GM06990 (cell line): ENCODE measurements around the gene CSNK2A3.
"Not testable (repeated sequence)": the region's sequence is repeated elsewhere in the genome, so short reads cannot be mapped to it uniquely, and the experiment has no call there.

Source experiments
- DNase-seq: peaks from one replicate; pipeline ENCODE4 v3.0.0-alpha.2; 2011; ENCODE audit not compliant: insufficient read length; ENCODE audit errors: extremely low read depth
- H3K27me3 ChIP-seq: replicated peaks from 2 replicates; pipeline ENCODE4 v1.6.0; 2011; ENCODE audit warnings: low read length; ENCODE audit not compliant: control insufficient read depth, insufficient read depth
- H3K36me3 ChIP-seq: 2 replicates; pipeline ENCODE4 v1.5.1; 2011; ENCODE audit warnings: low read length; ENCODE audit not compliant: control insufficient read depth, insufficient read depth
- H3K4me3 ChIP-seq: replicated peaks from 2 replicates; pipeline ENCODE4 v1.5.1; 2011; ENCODE audit warnings: low read depth, mild to moderate bottlenecking, control low read depth, low read length
- CTCF ChIP-seq: IDR thresholded peaks from 2 replicates; pipeline ENCODE4 v1.5.1; 2011; ENCODE audit warnings: low read length, control low read depth, mild to moderate bottlenecking, inconsistent platforms; ENCODE audit not compliant: insufficient read depth, poor library complexity, severe bottlenecking

CSNK2A3 gene

GRCh38 chr11:11352878-11353277 lies at the start of gene CSNK2A3:
CSNK2A3 (minus strand) TSS chr11:11353250; CDS start chr11:11353119, 131 bp downstream.
- not testable (repeated sequence) for DNase-seq, H3K4me3 ChIP-seq, H3K27me3 ChIP-seq, H3K36me3 ChIP-seq

- DNase-seq: no peak
- no peak for TF ChIP-seq CTCF
- Histone ChIP-seq H3K36me3 (no peaks in the 10 kb centered on the region), H3K27me3 (no peaks in the 10 kb centered on the region), H3K4me3 (no peak overlapping the region)
Measured at GRCh38 chr11:11401960-11402535, 49.0 kb upstream of the CSNK2A3 start.

- TF ChIP-seq CTCF: peak; percentile 46
- Histone ChIP-seq H3K4me3 (no peak overlapping the region), H3K36me3 (no peaks in the 10 kb centered on the region), H3K27me3 (no peaks in the 10 kb centered on the region)
- DNase-seq: no peak
Measured at GRCh38 chr11:11400635-11401232, 47.7 kb upstream of the CSNK2A3 start.

- no peak for TF ChIP-seq CTCF
- Histone ChIP-seq H3K4me3 (no peak overlapping the region), H3K27me3 (no peaks in the 10 kb centered on the region), H3K36me3 (no peaks in the 10 kb centered on the region)
- no peak for DNase-seq
Measured at GRCh38 chr11:11400121-11400520, 47.1 kb upstream of the CSNK2A3 start.

GRCh38 chr11:11397781-11398180 lies 44.7 kb upstream of the CSNK2A3 start:
- TF ChIP-seq CTCF: no peak
- Histone ChIP-seq H3K27me3 (no peaks in the 10 kb centered on the region), H3K4me3 (no peak overlapping the region), H3K36me3 (no peaks in the 10 kb centered on the region)
- DNase-seq: no peak

- no peak for DNase-seq
- Histone ChIP-seq H3K4me3 (no peak overlapping the region), H3K36me3 (no peaks in the 10 kb centered on the region), H3K27me3 (no peaks in the 10 kb centered on the region)
- no peak for TF ChIP-seq CTCF
Measured at GRCh38 chr11:11397036-11397415, 44.0 kb upstream of the CSNK2A3 start.
